Right atrium auricular region (tissue), 2 donors: ENCODE measurements around the gene TSEN54. TPM values are rescaled to one million over a fixed set of nuclear protein-coding genes. Genes with fewer than 3 reads are reported as not detected.
A peak's percentile ranks its signal among the peaks of the same experiment; 100 is the strongest.

Experiments used
- DNase-seq: peaks from one replicate; pipeline ENCODE4 v3.0.0-alpha.2; 2019; ENCODE audit warnings: low spot score
- H3K27ac ChIP-seq, 2 donors: fragments of 200-600 bp; sonication (generic); 1 replicate in 1 of 2; 2 replicates in 1 of 2; pipeline ENCODE4 v1.5.1; 2016 to 2019
- H3K27me3 ChIP-seq, 2 donors: fragments of 200-600 bp; sonication (generic); one replicate each; pipeline versions ENCODE4 v1.5.1 to v1.6.0; 2017 to 2019
- H3K36me3 ChIP-seq: fragments of 200-600 bp; sonication (generic); one replicate; pipeline ENCODE4 v1.5.1; 2016
- H3K4me1 ChIP-seq, 2 donors: fragments of 200-600 bp; sonication (generic); one replicate each; pipeline versions ENCODE4 v1.5.1 to v1.6.0; 2017 to 2019
- H3K4me3 ChIP-seq, 2 donors: fragments of 200-600 bp; sonication (generic); 1 replicate in 1 of 2; 2 replicates in 1 of 2; pipeline ENCODE4 v1.5.1; 2017 to 2019; ENCODE audit warnings: mild to moderate bottlenecking in 1 of 2, moderate library complexity in 1 of 2
- H3K9me3 ChIP-seq, 2 donors: fragments of 200-600 bp; sonication (generic); one replicate each; pipeline ENCODE4 v1.5.1; 2019
- total RNA-seq, 2 donors: library from RNA; depleted of rRNA; stranded (reverse); fragments of >200 nt; gene quantifications; one replicate each; pipeline ENCODE4 v1.1.0, GENCODE V29; 2016
- TF ChIP-seq, protein P1 (sequence below), 2 donors: fragments of 200-600 bp; sonication (generic); IDR thresholded peaks; one replicate each; pipeline ENCODE4 v1.5.1; 2019; ENCODE audit warnings: antibody characterized with exemption in 2 of 2

Gene TSEN54
- total RNA-seq, 2 donors from 2014 or later, result 9.6 to 13.8 TPM

DNA sequence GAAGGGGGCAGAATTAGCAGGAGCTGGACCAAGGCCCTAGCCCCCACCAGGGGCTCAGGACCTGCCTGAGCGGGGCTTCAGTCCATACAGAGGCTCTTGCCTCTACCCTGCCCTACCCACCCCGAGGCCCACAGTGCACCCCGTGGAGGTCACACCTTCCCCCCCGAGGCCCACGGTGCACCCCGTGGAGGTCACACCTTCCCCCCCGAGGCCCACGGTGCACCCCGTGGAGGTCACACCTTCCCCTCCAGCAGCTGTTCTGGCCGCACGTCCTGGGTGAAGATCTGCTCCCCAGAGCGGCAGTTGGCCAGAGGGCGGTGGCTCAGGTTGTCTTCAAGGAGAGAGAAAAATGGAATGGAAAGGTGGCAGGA lies 12.4 kb upstream of the TSEN54 start:
- Histone ChIP-seq H3K4me3 (no peak overlapping the region), H3K36me3 (peaks cover 79% of the 10 kb centered on the region), H3K27ac (no peak overlapping the region), H3K9me3 (no peaks in the 10 kb centered on the region), H3K4me1 (peaks cover 0 to 44% of the 10 kb centered on the region in 2 donors), H3K27me3 (no peaks in the 10 kb centered on the region)
- TF ChIP-seq, protein P1, sequence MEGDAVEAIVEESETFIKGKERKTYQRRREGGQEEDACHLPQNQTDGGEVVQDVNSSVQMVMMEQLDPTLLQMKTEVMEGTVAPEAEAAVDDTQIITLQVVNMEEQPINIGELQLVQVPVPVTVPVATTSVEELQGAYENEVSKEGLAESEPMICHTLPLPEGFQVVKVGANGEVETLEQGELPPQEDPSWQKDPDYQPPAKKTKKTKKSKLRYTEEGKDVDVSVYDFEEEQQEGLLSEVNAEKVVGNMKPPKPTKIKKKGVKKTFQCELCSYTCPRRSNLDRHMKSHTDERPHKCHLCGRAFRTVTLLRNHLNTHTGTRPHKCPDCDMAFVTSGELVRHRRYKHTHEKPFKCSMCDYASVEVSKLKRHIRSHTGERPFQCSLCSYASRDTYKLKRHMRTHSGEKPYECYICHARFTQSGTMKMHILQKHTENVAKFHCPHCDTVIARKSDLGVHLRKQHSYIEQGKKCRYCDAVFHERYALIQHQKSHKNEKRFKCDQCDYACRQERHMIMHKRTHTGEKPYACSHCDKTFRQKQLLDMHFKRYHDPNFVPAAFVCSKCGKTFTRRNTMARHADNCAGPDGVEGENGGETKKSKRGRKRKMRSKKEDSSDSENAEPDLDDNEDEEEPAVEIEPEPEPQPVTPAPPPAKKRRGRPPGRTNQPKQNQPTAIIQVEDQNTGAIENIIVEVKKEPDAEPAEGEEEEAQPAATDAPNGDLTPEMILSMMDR (IDR thresholded peaks at IDR 0.05), result no peak
- no peak for DNase-seq

DNA sequence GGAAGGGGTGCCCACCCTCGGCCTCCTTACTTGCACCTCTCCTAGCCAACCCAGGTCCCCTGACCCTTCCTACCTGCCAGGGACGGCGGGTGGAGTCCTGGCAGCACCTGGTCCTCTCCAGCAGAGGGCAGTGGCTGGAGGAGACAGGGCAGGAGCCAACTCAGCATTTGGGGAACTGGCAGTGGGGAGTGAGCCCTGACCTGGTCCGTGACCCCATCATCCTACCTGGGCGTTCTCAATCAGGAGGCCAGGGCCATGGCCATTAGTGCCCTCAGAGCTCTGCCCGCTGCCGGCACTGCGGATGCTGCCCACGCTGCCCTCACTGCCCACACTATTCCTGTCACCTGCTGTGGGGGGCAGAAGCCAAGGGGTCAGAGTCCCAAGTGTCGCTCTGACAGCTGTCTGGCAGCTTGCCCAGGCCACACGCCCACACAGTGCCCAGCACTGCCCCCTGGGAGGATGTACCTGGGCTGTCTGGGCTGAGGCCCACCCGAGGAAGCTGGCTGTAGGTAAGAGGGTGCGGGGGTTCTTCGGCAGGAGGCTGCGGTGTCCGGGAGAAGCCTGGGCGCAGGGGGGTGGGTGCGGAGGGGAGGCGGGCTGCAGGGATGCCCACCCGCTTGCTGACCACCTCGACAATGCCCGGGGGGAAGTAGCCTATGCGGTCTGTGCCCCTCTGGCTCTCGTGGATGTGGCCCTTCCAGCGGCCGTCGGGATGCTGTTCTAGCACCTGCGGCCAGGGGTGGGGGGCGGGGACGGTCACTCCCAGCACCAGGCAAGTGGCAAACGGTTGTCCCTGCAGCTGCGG lies 11.8 kb upstream of the TSEN54 start:
- H3K27me3 ChIP-seq, result no peaks in the 10 kb centered on the region
- H3K4me3 ChIP-seq, result no peak overlapping the region
- peak overlapping the region in 1 of 2 donors; percentile 11 for H3K27ac ChIP-seq
- H3K36me3 ChIP-seq, result peaks cover 78% of the 10 kb centered on the region
- peaks cover 0 to 44% of the 10 kb centered on the region in 2 donors for H3K4me1 ChIP-seq
- DNase-seq, result no peak
- no peaks in the 10 kb centered on the region for H3K9me3 ChIP-seq
- TF ChIP-seq, protein P1 (IDR thresholded peaks at IDR 0.05), result peak; percentile 51 to 68

DNA sequence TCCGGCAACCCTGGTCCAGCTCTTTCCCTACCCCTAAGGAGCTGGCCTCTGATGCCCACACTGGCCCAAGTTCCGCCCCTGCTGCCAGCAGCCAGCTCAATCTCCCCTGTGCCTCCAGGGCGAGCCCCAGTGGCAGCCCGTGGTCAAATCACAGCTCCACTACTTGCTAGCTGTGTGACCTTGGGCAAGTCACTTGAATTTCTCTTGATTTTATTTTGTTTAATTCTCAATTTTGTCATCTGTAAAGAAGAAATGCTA lies 11.2 kb upstream of the TSEN54 start:
- H3K27me3 ChIP-seq, result no peaks in the 10 kb centered on the region
- no peak for DNase-seq
- TF ChIP-seq, protein P1 (IDR thresholded peaks at IDR 0.05), result no peak
- peaks cover 0 to 44% of the 10 kb centered on the region in 2 donors for H3K4me1 ChIP-seq
- no peak overlapping the region for H3K27ac ChIP-seq
- peaks cover 77% of the 10 kb centered on the region for H3K36me3 ChIP-seq
- H3K4me3 ChIP-seq, result no peak overlapping the region
- H3K9me3 ChIP-seq, result no peaks in the 10 kb centered on the region

DNA sequence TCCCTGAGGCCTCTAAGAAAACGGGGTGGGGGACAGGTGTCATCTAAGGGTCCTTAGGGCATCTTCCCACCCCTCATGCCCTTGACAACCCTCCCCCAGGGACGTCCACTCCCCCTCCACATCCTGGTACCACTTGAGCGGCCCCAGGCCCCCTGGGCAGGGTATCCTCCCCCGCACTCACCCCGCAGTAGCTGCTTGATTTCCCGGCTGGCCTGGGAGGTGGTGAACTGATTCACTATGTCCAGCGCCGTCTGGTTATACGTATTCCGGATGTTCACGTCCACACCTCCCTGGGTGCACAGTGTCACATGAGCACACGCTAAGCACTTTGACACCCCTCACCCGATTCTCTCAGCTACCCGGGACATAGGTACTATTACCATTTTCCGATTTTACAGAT lies 10.7 kb upstream of the TSEN54 start:
- TF ChIP-seq, protein P1 (IDR thresholded peaks at IDR 0.05), result no peak
- H3K4me3 ChIP-seq, result no peak overlapping the region
- no peak overlapping the region for H3K27ac ChIP-seq
- DNase-seq, result no peak
- H3K36me3 ChIP-seq, result peaks cover 71% of the 10 kb centered on the region
- H3K27me3 ChIP-seq, result no peaks in the 10 kb centered on the region
- peaks cover 0 to 44% of the 10 kb centered on the region in 2 donors for H3K4me1 ChIP-seq
- H3K9me3 ChIP-seq, result no peaks in the 10 kb centered on the region

DNA sequence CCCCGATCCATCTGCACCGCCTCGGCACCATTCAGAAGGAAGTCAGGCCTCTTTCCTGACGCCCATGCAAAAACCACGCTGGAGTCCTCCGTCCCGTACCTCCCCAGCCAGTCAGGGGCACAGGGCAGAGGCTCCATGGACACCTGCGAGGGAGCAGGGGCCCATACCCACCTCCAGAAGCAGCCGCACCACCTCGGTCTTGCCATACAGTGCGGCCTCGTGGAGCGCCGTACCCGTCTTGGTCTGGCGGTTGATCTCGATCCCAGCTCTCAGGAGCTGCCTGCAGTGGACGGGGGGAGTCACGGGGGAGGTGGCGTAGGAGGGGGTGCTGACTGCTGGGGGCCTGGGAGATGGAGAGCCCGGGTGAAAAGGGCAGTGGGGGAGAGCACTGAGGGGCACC lies 10.2 kb upstream of the TSEN54 start:
- no peaks in the 10 kb centered on the region for H3K9me3 ChIP-seq
- DNase-seq, result no peak
- H3K36me3 ChIP-seq, result peaks cover 68% of the 10 kb centered on the region
- no peak overlapping the region for H3K4me3 ChIP-seq
- H3K27me3 ChIP-seq, result no peaks in the 10 kb centered on the region
- H3K4me1 ChIP-seq, result peaks cover 0 to 45% of the 10 kb centered on the region in 2 donors
- no peak overlapping the region for H3K27ac ChIP-seq
- TF ChIP-seq, protein P1 (IDR thresholded peaks at IDR 0.05), result no peak

DNA sequence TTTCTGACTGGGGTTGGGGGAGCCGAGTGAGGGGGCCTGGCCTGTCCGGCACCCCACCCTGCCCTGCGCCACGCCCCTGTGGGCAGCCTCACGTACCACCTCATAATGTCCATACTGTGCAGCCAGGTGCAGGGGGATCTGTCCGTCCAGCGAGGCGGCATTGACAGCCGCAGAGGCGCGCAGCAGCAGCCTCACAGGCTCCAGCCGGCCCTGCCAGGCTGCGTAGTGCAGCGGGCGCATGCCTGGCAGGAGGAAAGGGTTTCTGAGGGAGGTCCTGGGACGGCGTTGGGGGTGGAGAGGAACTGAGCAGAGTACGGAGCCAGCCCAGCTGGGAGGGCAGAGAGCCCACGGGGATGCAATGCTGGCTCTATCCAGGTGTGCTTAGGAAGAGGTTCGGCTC lies 9.4 kb upstream of the TSEN54 start:
- Histone ChIP-seq H3K27ac (no peak overlapping the region), H3K4me3 (no peak overlapping the region), H3K27me3 (no peaks in the 10 kb centered on the region), H3K4me1 (peaks cover 0 to 45% of the 10 kb centered on the region in 2 donors), H3K36me3 (peaks cover 62% of the 10 kb centered on the region), H3K9me3 (no peaks in the 10 kb centered on the region)
- TF ChIP-seq, protein P1 (IDR thresholded peaks at IDR 0.05), result no peak
- DNase-seq, result no peak
